B cell (primary cell): ENCODE results near the gene CPNE2.

Experiments
- EZH2 ChIP-seq: IDR thresholded peaks from 2 replicates; pipeline ENCODE4 v1.6.1; 2012; ENCODE audit warnings: borderline replicate concordance, low read depth, mild to moderate bottlenecking, moderate library complexity, low read length; ENCODE audit not compliant: insufficient read depth, poor library complexity, severe bottlenecking
- TF ChIP-seq, protein P1 (sequence below): fragments of 200-600 bp; IDR thresholded peaks from one replicate; pipeline ENCODE4 v1.8.0; 2022; ENCODE audit warnings: antibody characterized with exemption, mild to moderate bottlenecking

DNA sequence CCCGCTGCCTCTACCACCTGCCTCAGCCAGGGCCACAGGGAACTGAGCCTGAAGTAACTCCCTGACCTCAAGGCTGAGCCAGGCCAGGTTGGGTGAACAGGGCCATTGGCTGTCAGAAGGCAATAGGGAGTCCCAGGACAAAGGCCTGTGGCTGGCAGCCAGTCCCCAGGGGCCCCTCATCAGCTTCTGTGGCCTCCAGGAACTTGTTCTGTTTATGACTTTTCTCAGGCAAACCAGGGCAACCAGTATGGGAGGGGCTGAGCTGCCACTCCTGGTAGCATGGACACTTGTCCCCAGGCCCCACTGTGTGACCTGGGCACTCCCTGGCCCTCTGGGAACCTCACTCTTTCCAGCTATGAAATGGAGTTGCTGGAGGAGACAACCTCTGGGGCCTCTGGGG, 40.1 kb downstream of the CPNE2 start:
- no peak for TF ChIP-seq EZH2
- TF ChIP-seq, protein P1, sequence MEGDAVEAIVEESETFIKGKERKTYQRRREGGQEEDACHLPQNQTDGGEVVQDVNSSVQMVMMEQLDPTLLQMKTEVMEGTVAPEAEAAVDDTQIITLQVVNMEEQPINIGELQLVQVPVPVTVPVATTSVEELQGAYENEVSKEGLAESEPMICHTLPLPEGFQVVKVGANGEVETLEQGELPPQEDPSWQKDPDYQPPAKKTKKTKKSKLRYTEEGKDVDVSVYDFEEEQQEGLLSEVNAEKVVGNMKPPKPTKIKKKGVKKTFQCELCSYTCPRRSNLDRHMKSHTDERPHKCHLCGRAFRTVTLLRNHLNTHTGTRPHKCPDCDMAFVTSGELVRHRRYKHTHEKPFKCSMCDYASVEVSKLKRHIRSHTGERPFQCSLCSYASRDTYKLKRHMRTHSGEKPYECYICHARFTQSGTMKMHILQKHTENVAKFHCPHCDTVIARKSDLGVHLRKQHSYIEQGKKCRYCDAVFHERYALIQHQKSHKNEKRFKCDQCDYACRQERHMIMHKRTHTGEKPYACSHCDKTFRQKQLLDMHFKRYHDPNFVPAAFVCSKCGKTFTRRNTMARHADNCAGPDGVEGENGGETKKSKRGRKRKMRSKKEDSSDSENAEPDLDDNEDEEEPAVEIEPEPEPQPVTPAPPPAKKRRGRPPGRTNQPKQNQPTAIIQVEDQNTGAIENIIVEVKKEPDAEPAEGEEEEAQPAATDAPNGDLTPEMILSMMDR: no peak
